A549 (cell line): ENCODE results near the gene ETFB. TPM values are rescaled to one million over a fixed set of nuclear protein-coding genes. Genes with fewer than 3 reads are reported as not detected.

Experiments
- ATAC-seq, 2 experiments: fragments of 200-7000 bp in 1 of 2; fragments of >200 bp in 1 of 2; cut with Nextera tagmentation in 1 of 2; cut with Tn5 transposase in 1 of 2; 3 replicates each; pipeline versions ENCODE4 v1.8.0 to v1.9.1; 2018 to 2020; ENCODE audit warnings: mild to moderate bottlenecking in 1 of 2, moderate library complexity in 1 of 2
- CTCF ChIA-PET: fragments of 300-600 bp; sonication (Branson Sonifier 250); formaldehyde crosslinking; extraction: SDS; loops from one replicate; lab custom pipeline; 2021; ENCODE audit warnings: antibody characterized with exemption, inconsistent platforms; lab: Yijun Ruan, JAX
- POLR2A ChIA-PET: fragments of 350-600 bp; formaldehyde crosslinking; extraction: SDS; loops from one replicate; lab custom pipeline; 2021; ENCODE audit warnings: antibody characterized with exemption, inconsistent platforms; lab: Yijun Ruan, JAX
- DNase-seq, 2 experiments: peaks; one replicate each; pipeline versions ENCODE4 v3.0.0 to v3.0.0-alpha.2; 2011 to 2016; ENCODE audit warnings: low read depth in 1 of 2, low spot score in 1 of 2
- FAIRE-seq: peaks from 2 replicates; lab custom pipeline; 2011; peaks lifted over from hg19 to GRCh38; lab: Jason Lieb, UNC
- H3K27ac ChIP-seq, 2 experiments: fragments of >200 bp; sonication (Bioruptor Twin); formaldehyde crosslinking; 3 replicates each; pipeline ENCODE4 v1.5.1; 2016 to 2017
- H3K4me1 ChIP-seq: fragments of >200 bp; sonication (Bioruptor Twin); formaldehyde crosslinking; 3 replicates; pipeline ENCODE4 v1.6.1; 2016
- H3K4me2 ChIP-seq: fragments of >200 bp; sonication (Bioruptor Twin); formaldehyde crosslinking; 3 replicates; pipeline ENCODE4 v1.6.1; 2016
- H3K4me3 ChIP-seq: fragments of >200 bp; sonication (Bioruptor Twin); formaldehyde crosslinking; 3 replicates; pipeline ENCODE4 v1.5.1; 2016
- H3K9me3 ChIP-seq: fragments of >200 bp; sonication (Bioruptor Twin); formaldehyde crosslinking; 3 replicates; pipeline ENCODE4 v1.6.1; 2016
- CHD4 ChIP-seq: fragments of 200-600 bp; sonication (generic); IDR thresholded peaks from 2 replicates; pipeline ENCODE4 v1.6.1; 2016; ENCODE audit warnings: antibody characterized with exemption, mild to moderate bottlenecking, borderline replicate concordance
- EP300 ChIP-seq, 2 experiments: fragments of >200 bp; sonication (Bioruptor Twin); formaldehyde crosslinking; IDR thresholded peaks; 2 replicates in 1 of 2; 3 replicates in 1 of 2; pipeline ENCODE4 v1.6.1; 2016 to 2017
- FOSB ChIP-seq: fragments of 250-450 bp; sonication (Bioruptor Pico); IDR thresholded peaks from 2 replicates; pipeline ENCODE4 v1.5.0; 2020; ENCODE audit warnings: mild to moderate bottlenecking, moderate library complexity
- FOXS1 ChIP-seq: fragments of 250-450 bp; sonication (Bioruptor Pico); IDR thresholded peaks from 2 replicates; pipeline ENCODE4 v1.5.0; 2020; ENCODE audit warnings: mild to moderate bottlenecking, moderate library complexity
- HDAC2 ChIP-seq: fragments of 200-600 bp; sonication (generic); IDR thresholded peaks from 2 replicates; pipeline ENCODE4 v1.6.1; 2016
- HOXA7 ChIP-seq: fragments of 250-450 bp; sonication (Bioruptor Pico); IDR thresholded peaks from 2 replicates; pipeline ENCODE4 v1.5.0; 2020; ENCODE audit warnings: mild to moderate bottlenecking, moderate library complexity
- HOXB13 ChIP-seq: fragments of 250-450 bp; sonication (Bioruptor Pico); IDR thresholded peaks from 2 replicates; pipeline ENCODE4 v1.5.0; 2020; ENCODE audit warnings: low read depth, mild to moderate bottlenecking, moderate library complexity
- KDM1A ChIP-seq: fragments of 200-600 bp; sonication (generic); IDR thresholded peaks from 2 replicates; pipeline ENCODE4 v1.6.1; 2016; ENCODE audit warnings: low read depth, mild to moderate bottlenecking
- POLR2A ChIP-seq: IDR thresholded peaks from 2 replicates; pipeline ENCODE4 v1.6.1; 2012; ENCODE audit warnings: mild to moderate bottlenecking, low read length
- RAD21 ChIP-seq, 2 experiments: fragments of >200 bp in 1 of 2; sonication (Bioruptor Twin) in 1 of 2; formaldehyde crosslinking in 1 of 2; IDR thresholded peaks in 1 of 2; conservative IDR thresholded peaks in 1 of 2; 2 replicates in 1 of 2; 3 replicates in 1 of 2; pipeline ENCODE4 v1.6.1; 2012 to 2018; ENCODE audit warnings: inconsistent platforms in 1 of 2
- SMC3 ChIP-seq: fragments of >200 bp; sonication (Bioruptor Twin); formaldehyde crosslinking; IDR thresholded peaks from 3 replicates; pipeline ENCODE4 v1.6.1; 2018; ENCODE audit warnings: inconsistent platforms
- SREBF2 ChIP-seq: fragments of 450-650 bp; IDR thresholded peaks from 2 replicates; pipeline ENCODE4 v1.6.1; 2014; ENCODE audit warnings: mild to moderate bottlenecking, moderate library complexity
- TP53 ChIP-seq: fragments of 250-450 bp; sonication (Bioruptor Pico); IDR thresholded peaks from 2 replicates; pipeline ENCODE4 v1.5.0; 2021; ENCODE audit warnings: mild to moderate bottlenecking, moderate library complexity
- ZC3H11A ChIP-seq: fragments of 450-650 bp; IDR thresholded peaks from 2 replicates; pipeline ENCODE4 v1.6.1; 2014; ENCODE audit warnings: antibody characterized with exemption, mild to moderate bottlenecking
- WGBS: methylation state at CpG from one replicate; pipeline ENCODE4 v1.1.6; 2017; ENCODE audit errors: missing lambda C conversion rate; 5-methylcytosine and 5-hydroxymethylcytosine counted together
- polyA plus RNA-seq, 4 experiments: library from polyadenylated mRNA; depleted of rRNA in 3 of 4; stranded (reverse); fragments of >200 nt; fragmentation: RNase III in 1 of 4; extraction: RNeasy Plus Mini Kit Qiagen cat#74134 plus additional on column Dnase treatment in 1 of 4; gene quantifications; 2 replicates in 3 of 4; 3 replicates in 1 of 4; pipeline ENCODE4 v1.2.3, GENCODE V29; 2011 to 2017
- TF ChIP-seq, protein P1 (sequence below): IDR thresholded peaks from 2 replicates; pipeline ENCODE4 v1.6.1; 2012
- TF ChIP-seq, protein P2 (sequence below): fragments of >200 bp; sonication (Bioruptor Twin); formaldehyde crosslinking; IDR thresholded peaks from 3 replicates; pipeline ENCODE4 v1.5.1; 2016
- TF ChIP-seq, protein P3 (sequence below): fragments of >200 bp; sonication (Bioruptor Twin); formaldehyde crosslinking; IDR thresholded peaks from 3 replicates; pipeline ENCODE4 v1.6.1; 2016

ETFB gene
- polyA plus RNA-seq, 2 of the 4 experiments (the other 2 are of a cell fraction), result 149 to 267 TPM

DNA sequence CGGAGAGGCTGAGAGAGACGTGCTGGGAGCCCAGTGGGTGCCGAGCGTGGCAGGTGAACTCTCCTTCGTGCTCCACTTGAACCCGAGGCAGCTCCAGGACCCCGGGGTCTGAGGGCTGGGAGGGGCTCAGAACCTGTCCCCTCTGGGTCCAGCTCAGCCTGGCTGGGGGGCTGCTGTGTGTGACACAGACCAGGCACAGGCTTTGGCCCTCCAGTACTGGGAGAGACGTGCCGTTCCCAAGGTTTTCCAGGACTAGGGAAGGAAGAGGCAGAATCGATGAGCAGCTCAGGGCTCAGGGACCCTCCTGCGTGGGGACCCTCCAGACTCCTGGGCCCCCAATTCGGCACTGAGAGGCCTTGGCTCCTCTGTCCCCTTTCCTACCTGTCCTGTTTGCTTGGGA lies 49.0 kb upstream of the ETFB start (continued):
- no peak for TF ChIP-seq SREBF2
- TF ChIP-seq RAD21 (conservative IDR thresholded peaks at IDR 0.05 in 1 of 2, IDR thresholded peaks at IDR 0.05 in 1 of 2), result no peak
- no peak for TF ChIP-seq CHD4

DNA sequence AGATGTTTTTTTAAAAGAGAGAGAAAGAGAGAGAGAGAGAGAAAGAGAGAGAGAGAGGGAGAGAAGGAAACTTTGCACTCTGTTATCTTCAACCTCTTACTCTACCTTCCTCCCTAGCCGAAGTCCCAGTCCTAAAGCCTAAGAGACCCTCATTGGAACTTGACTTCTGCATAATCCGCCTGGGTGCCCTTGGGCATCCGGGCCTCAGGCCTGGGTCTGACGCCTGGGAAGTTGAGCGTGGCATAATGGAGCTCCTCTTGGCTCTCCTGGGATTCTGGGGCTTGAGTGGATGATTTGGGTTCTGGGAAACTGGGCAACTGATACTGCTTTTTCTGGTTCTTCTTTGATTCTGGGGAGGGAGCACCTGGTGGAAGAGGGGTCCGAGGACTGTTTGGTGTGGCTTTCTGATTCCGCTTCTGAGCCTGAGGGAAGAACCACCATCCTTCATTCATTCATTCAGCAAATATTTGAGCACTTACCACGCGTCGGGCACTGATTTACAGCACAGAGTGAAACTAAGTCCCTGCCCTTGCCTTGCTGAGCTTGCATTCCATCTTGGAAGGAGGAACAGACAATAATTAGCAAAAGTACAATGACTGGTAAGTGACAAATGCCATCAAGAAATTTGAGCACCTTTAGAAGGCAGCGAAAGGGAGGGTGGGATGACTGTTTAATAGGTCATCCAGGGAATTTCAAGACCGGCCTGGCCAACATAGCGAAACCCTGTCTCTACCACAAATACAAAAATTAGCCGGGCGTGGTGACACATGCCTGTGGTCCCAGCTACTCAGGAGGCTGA lies 45.0 kb upstream of the ETFB start:
- CTCF ChIA-PET, result interaction anchor here (0.7 to 3.2 kb wide), 5 partner anchors 10 to 367 kb away, joined by 3 to 17 read pairs (median 3); no protein-coding TSS in a partner anchor
- no peak for DNase-seq
- peaks cover 1% of the 10 kb centered on the region; the same call in 1 of the 3 replicates for H3K9me3 ChIP-seq
- ATAC-seq, result no peak
- no peak for TF ChIP-seq EP300 (IDR thresholded peaks at IDR 0.05)
- TF ChIP-seq, protein P1, sequence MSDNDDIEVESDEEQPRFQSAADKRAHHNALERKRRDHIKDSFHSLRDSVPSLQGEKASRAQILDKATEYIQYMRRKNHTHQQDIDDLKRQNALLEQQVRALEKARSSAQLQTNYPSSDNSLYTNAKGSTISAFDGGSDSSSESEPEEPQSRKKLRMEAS, result no peak
- TF ChIP-seq HDAC2, result no peak
- TF ChIP-seq FOSB (CRISPR knock-in tag), result no peak
- TF ChIP-seq, protein P2, sequence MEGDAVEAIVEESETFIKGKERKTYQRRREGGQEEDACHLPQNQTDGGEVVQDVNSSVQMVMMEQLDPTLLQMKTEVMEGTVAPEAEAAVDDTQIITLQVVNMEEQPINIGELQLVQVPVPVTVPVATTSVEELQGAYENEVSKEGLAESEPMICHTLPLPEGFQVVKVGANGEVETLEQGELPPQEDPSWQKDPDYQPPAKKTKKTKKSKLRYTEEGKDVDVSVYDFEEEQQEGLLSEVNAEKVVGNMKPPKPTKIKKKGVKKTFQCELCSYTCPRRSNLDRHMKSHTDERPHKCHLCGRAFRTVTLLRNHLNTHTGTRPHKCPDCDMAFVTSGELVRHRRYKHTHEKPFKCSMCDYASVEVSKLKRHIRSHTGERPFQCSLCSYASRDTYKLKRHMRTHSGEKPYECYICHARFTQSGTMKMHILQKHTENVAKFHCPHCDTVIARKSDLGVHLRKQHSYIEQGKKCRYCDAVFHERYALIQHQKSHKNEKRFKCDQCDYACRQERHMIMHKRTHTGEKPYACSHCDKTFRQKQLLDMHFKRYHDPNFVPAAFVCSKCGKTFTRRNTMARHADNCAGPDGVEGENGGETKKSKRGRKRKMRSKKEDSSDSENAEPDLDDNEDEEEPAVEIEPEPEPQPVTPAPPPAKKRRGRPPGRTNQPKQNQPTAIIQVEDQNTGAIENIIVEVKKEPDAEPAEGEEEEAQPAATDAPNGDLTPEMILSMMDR, result no peak
- no peak for TF ChIP-seq KDM1A
- TF ChIP-seq HOXB13 (CRISPR knock-in tag), result no peak
- TF ChIP-seq TP53, result no peak
- H3K4me3 ChIP-seq, result no peak overlapping the region
- no peak for FAIRE-seq
- POLR2A ChIA-PET, result no interaction called here
- H3K4me1 ChIP-seq, result no peaks in the 10 kb centered on the region
- H3K4me2 ChIP-seq, result no peak overlapping the region
- H3K27ac ChIP-seq, result no peak overlapping the region
- 59% methylated on average over 15 of the region's 15 CpGs for WGBS

DNA sequence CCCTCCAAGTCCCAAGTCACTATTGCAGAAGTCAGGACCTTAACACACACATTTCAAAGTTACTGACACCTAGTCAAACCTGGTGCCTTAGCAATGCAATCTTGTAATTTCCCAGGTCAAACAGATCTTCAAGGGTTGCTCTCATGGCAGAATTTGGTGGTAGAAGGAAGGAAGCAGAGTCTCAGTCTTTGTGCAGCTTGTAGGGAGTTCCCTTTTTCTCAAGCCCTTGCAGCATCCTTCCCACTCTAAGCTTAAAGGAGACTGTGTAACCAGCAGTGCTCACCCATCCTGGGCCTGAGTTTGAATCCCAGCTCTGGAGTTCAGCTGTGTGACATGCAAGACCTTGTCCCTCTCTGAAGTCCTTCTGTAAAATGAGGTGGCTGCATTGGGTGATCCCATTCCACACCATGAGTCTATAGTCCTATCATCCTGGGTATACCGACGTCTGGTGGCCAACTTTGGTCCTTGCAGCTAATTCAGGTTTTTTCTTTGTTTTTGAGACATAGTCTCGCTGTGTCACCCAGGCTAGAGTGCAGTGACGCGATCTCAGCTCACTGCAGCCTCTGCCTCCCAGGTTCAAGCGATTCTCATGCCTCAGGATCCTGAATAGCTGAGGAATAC lies 41.4 kb upstream of the ETFB start:
- H3K9me3 ChIP-seq, result peaks cover 27% of the 10 kb centered on the region
- peak; percentile 56 to 72 for DNase-seq
- H3K4me3 ChIP-seq, result no peak overlapping the region
- H3K27ac ChIP-seq, result no peak overlapping the region
- peak; percentile 82 to 94; a peak in 5 of 6 replicates for ATAC-seq
- H3K4me2 ChIP-seq, result no peak overlapping the region
- WGBS, result 13% methylated on average over 6 of the region's 6 CpGs
- FAIRE-seq, result peak; percentile 68
- POLR2A ChIA-PET, result interaction anchor here (0.9 kb wide), 1 partner anchor 68 kb away, joined by 5 read pairs; no protein-coding TSS in a partner anchor
- TF ChIP-seq SMC3 (peak; percentile 54), POLR2A (no peak), HOXA7 (CRISPR knock-in tag) (no peak), ZC3H11A (no peak), RAD21 (conservative IDR thresholded peaks at IDR 0.05 in 1 of 2, IDR thresholded peaks at IDR 0.05 in 1 of 2) (peak; percentile 47 to 66; a peak in 4 of 5 replicates), FOXS1 (no peak)
- TF ChIP-seq, protein P3, sequence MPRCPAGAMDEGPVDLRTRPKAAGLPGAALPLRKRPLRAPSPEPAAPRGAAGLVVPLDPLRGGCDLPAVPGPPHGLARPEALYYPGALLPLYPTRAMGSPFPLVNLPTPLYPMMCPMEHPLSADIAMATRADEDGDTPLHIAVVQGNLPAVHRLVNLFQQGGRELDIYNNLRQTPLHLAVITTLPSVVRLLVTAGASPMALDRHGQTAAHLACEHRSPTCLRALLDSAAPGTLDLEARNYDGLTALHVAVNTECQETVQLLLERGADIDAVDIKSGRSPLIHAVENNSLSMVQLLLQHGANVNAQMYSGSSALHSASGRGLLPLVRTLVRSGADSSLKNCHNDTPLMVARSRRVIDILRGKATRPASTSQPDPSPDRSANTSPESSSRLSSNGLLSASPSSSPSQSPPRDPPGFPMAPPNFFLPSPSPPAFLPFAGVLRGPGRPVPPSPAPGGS, result no peak
- TF ChIP-seq, protein P2, result peak; percentile 48; the same call in 2 of the 3 replicates
- H3K4me1 ChIP-seq, result no peaks in the 10 kb centered on the region
- CTCF ChIA-PET, result interaction anchor here (0.6 to 2.6 kb wide), 15 partner anchors 8 to 1622 kb away, joined by 3 to 11 read pairs (median 4); partner anchors contain the start of gene SIGLEC10
